ENCODE results near the gene CEP41. TPM values are rescaled to one million over a fixed set of nuclear protein-coding genes. Genes with fewer than 3 reads are reported as not detected.

Gene CEP41
- total and polyA plus RNA-seq, 2 donors from 2014 or later, result 8.1 to 12.7 TPM

DNA sequence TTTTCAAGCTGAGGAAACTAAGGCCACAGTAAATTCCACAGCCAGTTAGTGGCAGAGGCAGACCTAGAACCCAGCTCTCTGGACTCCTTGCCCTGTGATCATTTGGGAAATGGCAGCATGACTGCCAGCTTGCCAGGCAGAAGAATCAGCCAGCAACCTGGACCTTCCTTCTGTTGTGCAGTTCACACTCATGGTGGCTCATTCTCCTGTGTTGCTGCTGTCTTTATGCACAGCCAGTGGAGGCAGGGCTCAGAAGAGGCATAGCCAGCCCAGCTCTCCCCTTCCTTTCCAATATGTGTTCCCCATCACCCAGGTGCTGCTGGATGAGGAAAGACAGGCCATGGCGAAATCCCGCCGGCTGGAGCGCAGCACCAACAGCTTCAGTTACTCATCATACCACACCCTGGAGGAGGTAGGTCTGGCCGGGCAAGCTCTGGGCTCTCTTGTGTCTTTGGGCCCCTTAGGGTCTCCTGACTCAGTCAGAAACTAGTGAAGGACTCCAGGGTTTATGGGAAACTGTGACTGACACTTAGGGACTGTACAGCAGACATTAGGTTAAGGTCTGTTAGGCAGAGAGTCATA lies 81.4 kb downstream of the CEP41 start:
- Histone ChIP-seq H3K9me3 (ENCODE audit: control insufficient read depth in 2 of 3, insufficient read depth in 1 of 3, low read length in 3 of 3) (peaks cover 0 to 10% (median 2%) of the 10 kb centered on the region in 3 donors), H3K4me3 (ENCODE audit: low read length in 3 of 3) (no peak overlapping the region), H3K27me3 (ENCODE audit: control insufficient read depth, insufficient read depth, low read length) (no peaks in the 10 kb centered on the region), H3K36me3 (ENCODE audit: control insufficient read depth in 2 of 3, insufficient read depth in 3 of 3, low read length in 3 of 3) (no peaks in the 10 kb centered on the region), H3K9ac (ENCODE audit: low read length in 3 of 3) (no peak overlapping the region), H3K4me1 (ENCODE audit: control insufficient read depth in 2 of 3, insufficient read depth in 2 of 3, low read depth in 1 of 3, low read length in 3 of 3) (peaks cover 7 to 15% (median 8%) of the 10 kb centered on the region in 3 donors), H3K27ac (ENCODE audit: low read depth in 2 of 2, low read length in 2 of 2) (no peak overlapping the region)
- no peak for TF ChIP-seq CTCF (IDR thresholded peaks at IDR 0.05; ENCODE audit: borderline replicate concordance, extremely low read depth, insufficient read depth)
- intact Hi-C loops (cut with DNase I), result no loop called here
- FAIRE-seq (no peak), DNase-seq (no peak)

- no peaks in the 10 kb centered on the region for H3K27me3 ChIP-seq (ENCODE audit: control insufficient read depth, insufficient read depth, low read length)
- H3K4me3 ChIP-seq (ENCODE audit: low read length in 3 of 3), result no peak overlapping the region
- peaks cover 7 to 15% (median 8%) of the 10 kb centered on the region in 3 donors for H3K4me1 ChIP-seq (ENCODE audit: control insufficient read depth in 2 of 3, insufficient read depth in 2 of 3, low read depth in 1 of 3, low read length in 3 of 3)
- no peak for FAIRE-seq
- no peak for DNase-seq
- no peaks in the 10 kb centered on the region for H3K36me3 ChIP-seq (ENCODE audit: control insufficient read depth in 2 of 3, insufficient read depth in 3 of 3, low read length in 3 of 3)
- peaks cover 0 to 10% (median 2%) of the 10 kb centered on the region in 3 donors for H3K9me3 ChIP-seq (ENCODE audit: control insufficient read depth in 2 of 3, insufficient read depth in 1 of 3, low read length in 3 of 3)
- H3K27ac ChIP-seq (ENCODE audit: low read depth in 2 of 2, low read length in 2 of 2), result no peak overlapping the region
- no peak for TF ChIP-seq CTCF (IDR thresholded peaks at IDR 0.05; ENCODE audit: borderline replicate concordance, extremely low read depth, insufficient read depth)
- no peak overlapping the region for H3K9ac ChIP-seq (ENCODE audit: low read length in 3 of 3)
- intact Hi-C loops (cut with DNase I), result no loop called here
These were observed 82.3 kb downstream of the CEP41 start for GRCh38 chr7:130358471-130358870.

GRCh38 chr7:130356876-130357611 lies 83.8 kb downstream of the CEP41 start:
- H3K27ac ChIP-seq (ENCODE audit: low read depth in 2 of 2, low read length in 2 of 2), result peak overlapping the region; percentile 38 to 82

More at GRCh38 chr7:130356876-130357611, 83.8 kb downstream of the CEP41 start:
- FAIRE-seq (no peak), DNase-seq (peak in 3 of 5 donors; percentile 47 to 91 (median 59))
- intact Hi-C loops (cut with DNase I), result no loop called here
- H3K27me3 ChIP-seq (ENCODE audit: control insufficient read depth, insufficient read depth, low read length), result no peaks in the 10 kb centered on the region
- no peaks in the 10 kb centered on the region for H3K36me3 ChIP-seq (ENCODE audit: control insufficient read depth in 2 of 3, insufficient read depth in 3 of 3, low read length in 3 of 3)
- H3K9ac ChIP-seq (ENCODE audit: low read length in 3 of 3), result no peak overlapping the region
- no peak overlapping the region for H3K4me3 ChIP-seq (ENCODE audit: low read length in 3 of 3)
- H3K9me3 ChIP-seq (ENCODE audit: control insufficient read depth in 2 of 3, insufficient read depth in 1 of 3, low read length in 3 of 3), result peaks cover 0 to 10% (median 2%) of the 10 kb centered on the region in 3 donors
- peaks cover 7 to 12% (median 8%) of the 10 kb centered on the region in 3 donors for H3K4me1 ChIP-seq (ENCODE audit: control insufficient read depth in 2 of 3, insufficient read depth in 2 of 3, low read depth in 1 of 3, low read length in 3 of 3)
- no peak for TF ChIP-seq CTCF (IDR thresholded peaks at IDR 0.05; ENCODE audit: borderline replicate concordance, extremely low read depth, insufficient read depth)

Measured in kidney (tissue), 14 donors.